Mucosa of gallbladder (tissue), 1 donor: ENCODE data around the gene RCC1. TPM values are rescaled to one million over a fixed set of nuclear protein-coding genes. Genes with fewer than 3 reads are reported as not detected.
"Not testable (repeated sequence)": the region's sequence is repeated elsewhere in the genome, so short reads cannot be mapped to it uniquely, and the experiment has no call there.

Experiments
- DNase-seq: peaks from one replicate; pipeline ENCODE4 v3.0.0-alpha.2; 2020; ENCODE audit warnings: low spot score
- total RNA-seq: library from RNA; stranded (reverse); gene quantifications from one replicate; pipeline ENCODE4 v1.2.1, GENCODE V29; 2021
- donor health status: DM: no; HTN: no; CAD: no.

Gene RCC1
- total RNA-seq, 1 donor from 2014 or later, result 30.3 TPM

DNA sequence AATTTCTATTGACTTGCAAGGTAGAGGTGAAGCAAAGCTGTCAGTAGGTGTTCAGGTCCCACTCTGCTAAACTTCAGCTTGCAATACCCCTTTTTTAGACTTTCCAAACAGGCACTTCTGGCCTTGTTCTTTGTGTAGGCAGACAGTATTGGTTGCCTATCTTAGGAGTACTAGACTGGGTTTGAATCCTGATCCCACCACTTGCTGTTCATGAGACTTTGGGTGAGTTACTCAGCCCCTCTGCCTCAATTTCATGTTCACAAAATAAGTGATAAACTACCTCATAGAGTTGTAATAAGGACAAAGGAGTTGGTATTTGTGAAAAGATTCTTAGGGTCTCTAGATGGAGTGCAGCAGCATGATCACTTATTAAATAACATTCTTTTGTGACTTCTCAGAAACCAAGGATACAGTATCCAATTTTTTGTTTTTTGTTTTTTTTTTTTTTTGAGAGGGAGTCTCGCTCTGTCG is 5.2 kb downstream of the RCC1 start:
- no peak for DNase-seq

DNA sequence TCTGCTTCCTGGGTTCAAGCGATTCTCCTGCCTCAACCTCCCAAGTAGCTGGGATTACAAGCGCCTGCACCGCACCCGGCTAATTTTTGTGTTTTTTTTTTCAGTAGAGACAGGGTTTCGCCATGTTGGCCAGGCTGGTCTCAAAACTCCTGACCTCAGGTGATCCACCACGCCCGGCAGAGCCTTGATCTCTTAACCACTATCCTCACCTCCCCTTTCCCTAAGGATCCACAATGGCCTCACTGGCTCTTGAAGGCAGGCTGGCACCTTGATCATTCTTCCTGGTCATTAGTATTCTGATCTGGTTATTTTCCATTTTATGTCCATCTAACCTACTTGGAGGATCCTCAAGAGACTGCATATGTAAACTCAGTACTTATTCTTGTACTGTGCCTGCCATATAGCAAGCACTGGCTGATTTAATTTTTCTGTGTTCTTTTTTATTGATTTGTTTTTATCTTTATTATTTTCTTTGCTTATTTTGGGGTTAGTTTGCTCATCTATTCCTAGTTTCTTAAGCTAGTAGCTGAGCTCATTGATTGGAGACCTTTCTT is 6.3 kb downstream of the RCC1 start:
- DNase-seq, result no peak

DNA sequence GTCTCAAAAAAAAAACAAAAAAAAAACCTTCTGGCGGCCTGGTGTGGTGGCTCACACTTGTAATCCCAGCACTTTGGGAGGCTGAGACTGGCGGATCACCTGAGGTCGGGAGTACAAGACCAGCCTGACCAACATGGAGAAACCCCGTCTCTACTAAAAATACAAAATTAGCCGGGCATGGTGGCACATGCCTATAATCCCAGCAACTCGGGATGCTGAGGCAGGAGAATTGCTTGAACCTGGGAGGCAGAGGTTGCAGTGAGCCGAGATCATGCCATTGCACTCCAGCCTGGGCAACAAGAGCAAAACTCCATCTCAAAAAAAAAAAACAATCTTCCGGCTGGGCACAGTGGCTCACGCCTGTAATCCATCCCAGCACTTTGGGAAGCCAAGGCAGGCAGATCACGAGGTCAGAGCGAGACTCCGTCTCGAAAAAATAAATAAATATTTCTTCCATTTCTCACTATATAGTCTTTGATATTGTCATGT is 8.6 kb downstream of the RCC1 start:
- not testable (repeated sequence) for DNase-seq

DNA sequence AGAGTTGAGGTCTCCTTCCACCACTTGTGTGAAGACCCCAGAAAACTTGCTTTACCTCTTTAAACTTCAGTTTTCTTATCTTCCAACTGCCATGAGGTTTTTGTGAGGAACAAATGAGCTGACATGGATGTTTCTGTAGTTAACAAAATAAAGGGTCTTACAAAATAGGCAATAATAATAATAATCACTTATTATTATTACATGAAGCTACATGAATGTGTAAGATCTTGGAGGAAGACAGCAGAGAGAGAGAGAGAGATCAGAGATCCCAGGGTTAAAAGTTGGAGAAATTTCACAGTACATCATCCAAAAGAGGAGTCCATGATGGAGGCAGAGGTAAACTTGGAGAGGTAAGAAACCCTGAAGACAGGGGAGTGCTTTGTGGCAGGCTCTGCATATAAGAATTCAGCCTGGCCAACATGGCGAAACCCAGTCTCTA is 10.7 kb downstream of the RCC1 start:
- DNase-seq, result no peak

GRCh38 chr1:28517649-28517999 is 11.8 kb downstream of the RCC1 start:
- DNase-seq, result no peak

GRCh38 chr1:28518000-28518744 is 12.3 kb downstream of the RCC1 start:
- DNase-seq, result peak; percentile 90

DNA sequence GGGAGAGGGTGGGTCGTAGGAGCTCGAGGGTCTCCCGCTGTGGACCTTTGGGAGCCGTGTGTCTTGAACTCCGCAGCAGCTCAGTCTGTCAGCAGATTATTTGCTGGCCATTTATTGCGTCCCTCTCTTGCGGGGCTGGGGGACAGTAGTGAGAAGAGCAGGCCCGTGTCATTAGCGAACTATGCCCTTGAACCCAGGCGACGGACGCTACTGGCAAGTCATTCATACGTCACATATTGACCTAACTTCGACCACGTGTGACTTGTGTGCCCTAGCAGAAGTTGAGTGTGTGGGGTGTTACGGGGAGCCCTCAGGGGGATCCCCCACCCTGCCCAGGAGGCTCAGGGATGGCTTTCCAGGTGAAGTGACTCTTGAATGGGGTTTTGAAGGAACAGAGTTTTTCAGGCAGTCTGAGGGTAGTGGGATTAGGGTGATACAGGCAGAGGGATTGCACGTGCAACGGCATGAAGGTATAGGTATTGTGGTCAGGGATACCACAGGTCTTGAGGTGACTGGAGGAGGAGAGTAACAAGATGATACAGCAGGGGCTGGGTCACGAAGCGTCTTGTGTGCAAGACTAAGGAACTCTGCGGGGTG is 13.0 kb downstream of the RCC1 start:
- no peak for DNase-seq

DNA sequence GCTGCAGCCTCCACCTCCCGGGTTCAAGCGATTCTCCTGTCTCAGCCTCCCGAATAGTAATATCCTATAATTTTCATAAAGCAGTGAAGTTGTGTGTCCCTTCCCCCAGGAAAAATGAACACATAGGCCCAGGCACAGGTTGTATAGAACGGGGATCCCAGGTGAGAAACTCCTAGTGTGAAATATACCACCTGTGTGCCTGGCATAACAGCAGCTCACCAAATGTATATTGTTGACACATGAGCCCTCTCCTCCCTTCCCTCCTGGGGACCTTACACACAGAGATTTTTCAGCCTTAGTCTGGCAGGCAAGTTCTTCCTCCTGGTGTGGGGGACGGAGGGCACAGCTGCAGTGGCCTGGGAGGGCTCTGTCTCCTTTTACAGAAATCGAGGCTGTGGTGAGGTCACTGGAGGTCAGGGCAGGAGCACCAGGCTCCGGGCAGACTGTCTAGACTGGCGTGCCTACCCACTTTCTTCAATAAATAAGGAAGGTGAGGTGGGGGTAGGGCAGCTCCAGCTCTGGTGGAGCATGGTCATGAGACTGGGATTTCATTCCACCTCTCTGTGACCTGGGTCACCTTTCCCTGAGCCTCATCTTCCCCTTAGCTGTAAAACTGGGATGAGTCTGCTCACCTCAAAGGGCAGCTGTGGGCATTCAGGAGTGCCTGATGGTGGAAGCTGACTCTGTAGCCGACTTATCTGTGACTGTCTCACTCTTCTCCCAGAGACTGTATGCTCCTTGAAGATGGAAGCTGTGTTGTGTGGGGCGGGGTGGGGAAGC is 14.3 kb downstream of the RCC1 start:
- no peak for DNase-seq

GRCh38 chr1:28520796-28521195 is 15.0 kb downstream of the RCC1 start:
- not testable (repeated sequence) for DNase-seq

GRCh38 chr1:28521502-28522164 is 15.8 kb downstream of the RCC1 start:
- no peak for DNase-seq

GRCh38 chr1:28522537-28522936 is 16.7 kb downstream of the RCC1 start:
- not testable (repeated sequence) for DNase-seq

DNA sequence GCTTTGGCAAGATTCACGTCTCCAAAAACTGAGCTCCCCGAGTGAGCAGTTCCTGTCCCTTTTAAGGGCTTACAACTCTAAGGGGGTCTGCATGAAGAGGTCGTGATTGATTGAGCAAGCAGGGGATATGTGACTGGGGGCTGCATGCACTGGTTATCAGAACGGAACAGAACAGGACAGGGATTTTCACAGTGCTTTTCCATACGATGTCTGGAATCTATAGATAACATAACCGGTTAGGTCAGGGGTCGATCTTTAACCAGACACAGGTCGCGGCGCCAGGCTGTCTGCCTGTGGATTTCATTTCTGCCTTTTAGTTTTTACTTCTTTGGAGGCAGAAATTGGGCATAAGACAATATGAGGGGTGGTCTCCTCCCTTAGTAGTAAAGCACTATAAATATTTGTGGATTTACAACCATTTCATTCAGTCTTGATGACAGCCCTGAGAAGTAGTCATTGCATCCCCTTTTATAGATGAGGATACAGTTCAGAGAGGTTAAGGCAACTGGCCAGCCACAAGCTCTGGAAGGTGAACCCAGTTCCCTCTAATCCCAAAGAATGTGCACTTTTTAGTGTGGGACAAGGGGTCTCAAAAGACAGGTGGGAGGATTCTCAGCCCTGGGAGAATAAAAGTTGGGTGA is 19.3 kb downstream of the RCC1 start:
- not testable (repeated sequence) for DNase-seq

DNA sequence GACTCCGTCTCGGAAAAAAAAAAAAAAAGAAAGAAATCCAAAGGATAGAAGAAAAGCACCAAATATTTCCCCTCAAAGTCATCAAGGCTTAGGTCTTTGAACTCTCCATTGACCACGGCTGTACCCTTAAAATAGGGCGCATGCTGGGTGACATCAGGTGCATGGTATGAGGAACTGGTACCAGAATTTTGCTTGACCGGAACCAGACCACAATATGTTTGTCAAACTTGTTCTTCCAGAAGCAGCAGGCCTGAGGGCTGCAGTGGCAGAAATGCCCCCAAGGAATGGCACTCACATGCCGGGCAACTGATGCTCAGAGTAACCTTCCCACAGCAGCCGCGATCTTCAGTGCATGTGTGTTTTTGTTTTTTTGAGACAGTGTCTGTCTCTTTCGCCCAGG is 21.0 kb downstream of the RCC1 start:
- DNase-seq, result peak; percentile 52

DNA sequence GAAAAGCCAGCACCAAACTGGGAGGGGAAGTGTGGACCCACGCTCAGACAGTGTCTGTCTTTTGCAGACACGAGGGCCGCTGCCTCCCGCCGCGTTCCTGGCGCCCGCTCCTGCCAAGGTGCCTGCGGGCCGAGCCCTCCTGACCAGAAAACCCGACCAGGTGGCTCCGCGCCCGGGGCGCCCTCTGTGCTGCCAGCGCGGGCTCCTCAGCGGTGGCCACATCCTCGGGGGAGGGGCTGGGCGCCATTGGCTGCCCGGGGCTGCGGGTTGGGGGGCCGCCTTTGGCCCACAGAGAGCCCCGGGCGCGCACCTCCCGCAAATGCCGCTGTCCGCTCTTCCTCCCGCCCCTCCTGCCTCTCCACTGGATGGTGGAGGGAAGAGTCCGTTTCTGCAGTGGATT is 24.6 kb downstream of the RCC1 start:
- DNase-seq, result no peak

DNA sequence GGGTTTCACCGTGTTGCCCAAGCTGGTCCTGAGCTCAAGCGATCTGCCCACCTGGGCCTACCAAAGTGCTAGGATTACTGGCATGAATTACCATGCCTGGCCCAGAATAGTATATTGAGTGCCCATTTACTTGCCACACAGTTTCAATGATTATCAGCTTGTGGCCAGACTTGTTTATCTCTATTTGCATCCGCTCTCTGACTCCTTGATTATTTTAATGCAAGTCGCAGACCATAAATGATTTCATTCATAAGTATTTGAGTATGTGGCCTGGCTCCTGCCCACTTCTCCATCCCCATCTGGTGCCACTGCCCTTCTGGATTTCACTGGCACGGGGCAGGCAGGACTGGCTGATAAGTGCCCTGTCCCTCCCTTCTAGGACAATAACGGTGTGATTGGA is 28.8 kb downstream of the RCC1 start:
- no peak for DNase-seq

DNA sequence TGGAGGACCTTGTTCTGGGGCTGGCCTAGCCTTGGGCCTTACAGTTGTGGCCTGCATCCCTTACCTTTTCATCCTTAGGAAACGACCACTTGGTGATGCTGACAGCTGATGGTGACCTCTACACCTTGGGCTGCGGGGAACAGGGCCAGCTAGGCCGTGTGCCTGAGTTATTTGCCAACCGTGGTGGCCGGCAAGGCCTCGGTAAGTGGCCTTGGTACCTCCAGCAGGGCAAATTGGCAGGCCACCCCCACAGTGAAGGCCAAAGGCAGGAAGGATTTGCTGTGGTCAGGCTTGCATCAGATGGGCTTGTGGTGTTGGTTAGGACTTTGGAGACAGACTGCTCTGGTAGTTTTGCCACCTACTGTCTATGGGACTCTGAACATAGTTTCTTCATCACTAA is 29.3 kb downstream of the RCC1 start:
- no peak for DNase-seq

DNA sequence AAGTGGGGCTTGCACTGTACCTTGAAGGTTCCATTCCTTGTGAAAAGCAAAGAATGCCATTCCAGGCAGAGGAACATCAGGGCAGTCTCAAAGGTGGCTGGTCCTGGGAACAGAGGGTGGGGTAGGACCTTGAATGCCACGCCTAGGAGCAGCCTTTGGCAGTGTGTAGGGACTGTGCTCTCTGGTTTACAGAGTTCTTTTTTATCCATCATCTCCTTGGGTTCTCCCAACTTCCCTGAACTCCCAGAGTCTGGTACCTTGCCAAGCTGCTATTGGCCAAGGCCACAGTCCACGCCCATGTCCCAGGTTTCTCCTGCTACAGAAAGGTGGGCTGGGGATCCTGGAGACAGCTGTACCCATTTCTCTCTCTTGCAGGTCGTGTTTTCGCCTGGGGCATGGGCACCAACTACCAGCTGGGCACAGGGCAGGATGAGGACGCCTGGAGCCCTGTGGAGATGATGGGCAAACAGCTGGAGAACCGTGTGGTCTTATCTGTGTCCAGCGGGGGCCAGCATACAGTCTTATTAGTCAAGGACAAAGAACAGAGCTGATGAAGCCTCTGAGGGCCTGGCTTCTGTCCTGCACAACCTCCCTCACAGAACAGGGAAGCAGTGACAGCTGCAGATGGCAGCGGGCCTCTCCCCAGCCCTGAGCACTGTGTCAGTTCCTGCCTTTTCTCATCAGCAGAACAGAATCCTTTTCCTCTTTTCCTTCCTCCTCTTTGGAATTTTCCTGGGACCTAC is 31.8 kb downstream of the RCC1 start:
- DNase-seq, result no peak

GRCh38 chr1:28538286-28538685 is 32.4 kb downstream of the RCC1 start:
- no peak for DNase-seq

- DNase-seq, result no peak
Observed at GRCh38 chr1:28540651-28541050, 34.8 kb downstream of the RCC1 start.

DNA sequence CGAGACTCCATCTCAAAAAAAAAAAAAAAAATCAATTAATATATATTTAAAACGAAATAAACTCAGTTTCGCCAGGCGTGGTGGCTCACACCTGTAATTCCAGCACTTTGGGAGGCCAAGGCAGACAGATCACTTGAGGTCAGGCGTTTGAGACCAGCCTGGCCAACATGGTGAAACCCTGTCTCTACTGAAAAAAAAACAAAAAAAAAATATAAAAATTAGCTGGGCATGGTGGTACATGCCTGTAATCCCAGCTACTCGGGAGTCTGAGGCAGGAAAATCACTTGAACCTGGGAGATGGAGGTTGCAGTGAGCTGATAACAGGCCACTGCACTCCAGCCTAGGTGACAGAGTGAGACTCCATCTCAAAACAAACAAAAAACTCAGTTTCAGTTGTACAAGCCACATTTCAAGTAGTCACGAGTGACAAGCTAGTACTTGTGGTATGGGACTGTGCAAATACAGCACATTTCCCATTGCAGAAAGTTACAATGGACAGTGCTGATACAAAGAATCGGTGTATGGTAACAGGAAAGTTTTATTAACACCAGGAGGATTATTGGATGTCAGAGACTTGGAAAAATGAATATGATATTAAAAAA is 35.7 kb downstream of the RCC1 start:
- not testable (repeated sequence) for DNase-seq
